ACHN (cell line): ENCODE measurements around the gene ITGA1.

Source experiments
- DNase-seq: peaks from one replicate; pipeline ENCODE4 v3.0.0-alpha.2; 2015
- in situ Hi-C: cut with HindIII; loops from 2 replicates; pipeline ENCODE4 v1.10.0; 2017; ENCODE audit warnings: low sequenced_read_pairs, low pct_ligation_motif_present, low pct_unique_long_range_greater_than_20kb

Gene ITGA1

DNA sequence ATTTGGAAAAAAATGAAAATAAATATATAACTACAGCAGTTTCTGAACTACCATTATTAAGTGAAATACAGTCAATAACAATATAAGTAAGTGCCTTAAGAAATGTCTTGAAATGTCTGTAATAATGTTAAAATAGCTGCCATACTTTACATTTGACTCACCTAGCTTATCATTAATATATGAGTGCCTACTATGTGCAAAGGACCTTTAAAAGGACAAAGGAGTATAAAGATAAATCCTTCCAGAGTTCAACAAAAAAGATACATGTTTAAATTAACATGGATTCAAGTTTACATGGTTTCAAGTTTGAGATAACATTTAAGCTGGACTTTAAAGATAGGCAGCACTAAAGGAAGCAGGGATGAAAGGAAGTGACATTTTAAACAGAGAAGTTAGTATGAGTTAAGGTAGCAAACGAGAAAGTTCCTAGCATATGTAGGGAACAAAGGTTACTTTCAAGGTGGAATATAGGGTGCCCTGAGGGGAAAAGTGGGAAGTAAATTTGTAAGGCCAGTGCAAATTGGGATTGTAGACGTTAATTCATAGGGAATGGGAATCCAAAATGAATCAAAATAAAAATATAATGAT lies 8.9 kb downstream of the ITGA1 start:
- DNase-seq: no peak
- in situ Hi-C loops: no loop called here

DNA sequence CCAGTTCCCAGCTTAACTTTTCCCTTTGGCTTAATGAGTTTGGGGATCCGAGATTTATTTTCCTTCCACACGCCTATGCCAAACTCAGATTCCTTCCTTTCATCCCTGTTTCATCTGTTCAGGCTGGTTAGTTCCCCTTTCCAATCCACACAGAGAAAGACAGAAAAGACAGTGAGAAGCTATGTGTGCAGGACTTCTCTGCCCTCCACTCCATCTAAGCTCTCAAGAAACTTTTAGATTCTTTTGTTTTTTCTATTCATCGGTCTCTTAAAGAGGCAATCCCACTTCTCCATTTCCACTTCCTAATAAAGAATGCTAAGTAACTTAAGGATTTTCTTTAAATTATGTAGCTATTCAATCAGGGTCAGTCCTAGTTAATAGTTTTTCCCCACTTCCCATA lies 11.2 kb downstream of the ITGA1 start:
- no peak for DNase-seq
- in situ Hi-C loops: no loop called here

GRCh38 chr5:52799358-52799982 lies 11.8 kb downstream of the ITGA1 start:
- in situ Hi-C loops: no loop called here
- peak; percentile 89 for DNase-seq

DNA sequence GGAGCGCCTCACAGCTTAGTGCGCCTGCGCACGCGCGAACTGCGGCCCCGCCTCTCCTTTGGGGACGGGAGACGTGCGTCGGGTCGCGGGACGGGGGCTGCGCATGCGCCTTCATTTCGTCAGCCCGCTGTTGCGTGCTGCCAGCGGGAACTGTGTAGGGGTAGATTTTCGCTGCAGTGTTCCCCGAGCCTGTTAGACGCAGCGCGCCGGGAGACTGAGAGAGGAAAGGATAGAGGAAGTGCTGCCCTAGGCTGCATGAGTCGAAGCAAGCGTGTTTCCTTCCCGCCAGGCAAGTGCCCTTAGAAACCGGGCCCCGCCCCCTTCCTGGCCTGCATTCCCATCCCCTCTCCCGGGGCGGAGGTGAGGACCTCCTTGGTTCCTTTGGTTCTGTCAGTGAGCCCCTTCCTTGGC lies 12.3 kb downstream of the ITGA1 start:
- in situ Hi-C loops: no loop called here
- peak; percentile 92 for DNase-seq

GRCh38 chr5:52800394-52801213 lies 12.9 kb downstream of the ITGA1 start:
- peak; percentile 82 for DNase-seq
- in situ Hi-C loops: no loop called here

DNA sequence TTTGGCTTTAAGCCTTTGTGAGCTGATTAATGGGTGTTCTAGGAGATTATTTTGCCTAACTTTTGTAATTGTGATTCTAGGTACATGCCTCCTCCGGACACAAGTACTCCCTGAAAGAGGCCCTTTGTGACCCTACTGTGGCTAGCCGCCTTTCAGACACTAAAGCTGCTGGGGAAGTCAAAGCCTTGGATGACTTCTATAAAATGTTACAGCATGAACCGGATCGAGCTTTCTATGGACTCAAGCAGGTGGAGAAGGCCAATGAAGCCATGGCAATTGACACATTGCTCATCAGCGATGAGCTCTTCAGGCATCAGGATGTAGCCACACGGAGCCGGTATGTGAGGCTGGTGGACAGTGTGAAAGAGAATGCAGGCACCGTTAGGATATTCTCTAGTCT lies 13.6 kb downstream of the ITGA1 start:
- in situ Hi-C loops: no loop called here
- peak; percentile 33 for DNase-seq

DNA sequence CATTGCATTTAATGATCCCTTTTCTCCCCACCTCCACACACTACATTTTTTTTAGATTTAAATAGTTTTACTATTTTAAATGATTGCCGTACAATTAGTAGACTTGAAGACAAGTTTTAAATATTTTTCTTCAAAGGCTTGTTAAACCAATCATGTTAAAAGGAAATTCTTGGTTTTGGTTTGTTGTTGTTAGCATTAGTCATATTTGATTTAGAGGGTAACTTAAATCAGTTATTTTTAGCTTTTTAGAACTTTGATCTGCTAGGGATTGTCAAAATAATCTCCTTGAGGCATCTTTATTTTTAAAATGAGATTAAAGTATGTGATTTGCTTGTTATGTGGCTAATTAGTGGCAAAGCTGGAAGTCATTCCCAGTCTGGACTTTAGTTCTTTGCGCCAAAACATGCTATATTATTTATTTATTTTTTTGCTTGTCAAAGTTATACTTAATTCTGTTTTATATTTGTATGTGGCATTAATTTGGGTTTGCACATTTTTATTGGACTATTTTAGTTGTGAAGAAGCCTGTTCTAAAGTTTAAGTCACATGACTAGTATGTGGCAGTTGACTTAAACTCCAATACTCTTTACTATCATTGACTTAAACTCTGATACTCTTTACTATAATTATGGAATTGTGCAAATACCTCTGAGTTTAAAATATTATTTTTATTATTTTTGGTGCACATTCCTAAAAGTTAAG lies 14.7 kb downstream of the ITGA1 start:
- in situ Hi-C loops: no loop called here
- DNase-seq: no peak

DNA sequence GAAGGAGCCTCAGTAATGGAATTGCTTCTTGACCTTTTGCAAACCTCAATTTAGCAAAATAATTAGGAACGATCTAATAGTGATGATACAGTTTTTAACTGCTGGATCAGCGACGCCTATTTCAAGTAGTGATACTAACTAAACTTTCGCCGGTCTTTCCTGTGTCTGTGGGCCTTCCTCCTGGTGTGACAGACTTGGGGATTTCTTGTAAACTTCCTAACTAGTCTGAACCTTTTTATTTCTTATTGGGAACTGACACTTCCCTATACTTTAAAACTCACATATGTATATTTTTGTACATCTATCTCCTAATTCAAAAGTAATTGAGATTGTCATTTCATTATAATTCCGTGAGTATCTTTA lies 15.2 kb downstream of the ITGA1 start:
- in situ Hi-C loops: no loop called here
- no peak for DNase-seq

GRCh38 chr5:52804387-52804791 lies 16.7 kb downstream of the ITGA1 start:
- in situ Hi-C loops: no loop called here
- DNase-seq: no peak

DNA sequence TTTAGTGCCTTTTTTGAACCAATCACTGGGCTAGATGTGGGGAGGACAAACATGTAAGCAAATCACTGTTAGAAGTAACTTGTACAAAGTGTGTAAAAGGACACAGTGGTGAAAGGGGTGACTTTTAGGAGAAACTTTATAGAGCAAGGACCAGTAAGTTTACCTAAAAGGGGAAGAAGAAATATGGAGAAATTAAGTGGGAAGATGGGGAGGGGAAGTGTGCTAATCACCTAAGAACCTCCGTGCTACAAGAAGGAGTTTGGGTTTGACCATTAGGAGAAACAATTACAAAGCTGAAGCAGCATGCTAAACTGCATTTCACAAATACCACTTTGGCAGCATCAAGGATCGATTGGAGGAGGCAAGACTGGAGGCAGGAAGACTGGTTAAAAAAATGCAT lies 17.3 kb downstream of the ITGA1 start:
- DNase-seq: no peak
- in situ Hi-C loops: no loop called here

- in situ Hi-C loops: no loop called here
- DNase-seq: no peak
Measured at GRCh38 chr5:52805615-52806014, 17.9 kb downstream of the ITGA1 start.

DNA sequence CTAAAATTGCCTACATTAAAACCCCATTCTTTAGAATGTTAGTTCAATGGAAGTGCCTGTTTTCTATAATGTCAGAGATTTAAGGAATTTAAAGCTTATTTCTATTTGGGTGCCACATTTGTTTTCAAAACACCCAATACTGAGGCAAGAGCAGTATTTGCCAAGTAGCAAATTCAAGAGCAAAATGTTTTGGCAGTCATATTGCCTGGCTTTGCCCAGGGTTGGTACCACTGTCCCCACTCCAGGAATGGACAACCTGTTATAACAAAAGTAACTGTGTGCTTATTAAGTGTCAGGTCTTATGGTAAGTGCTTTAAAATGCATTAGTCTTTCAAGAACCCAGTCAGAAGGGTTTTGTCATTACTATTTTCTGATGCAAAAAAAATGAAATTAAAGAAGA lies 19.3 kb downstream of the ITGA1 start:
- DNase-seq: no peak
- in situ Hi-C loops: no loop called here

GRCh38 chr5:52807723-52808122 lies 20.0 kb downstream of the ITGA1 start:
- in situ Hi-C loops: no loop called here
- DNase-seq: no peak

DNA sequence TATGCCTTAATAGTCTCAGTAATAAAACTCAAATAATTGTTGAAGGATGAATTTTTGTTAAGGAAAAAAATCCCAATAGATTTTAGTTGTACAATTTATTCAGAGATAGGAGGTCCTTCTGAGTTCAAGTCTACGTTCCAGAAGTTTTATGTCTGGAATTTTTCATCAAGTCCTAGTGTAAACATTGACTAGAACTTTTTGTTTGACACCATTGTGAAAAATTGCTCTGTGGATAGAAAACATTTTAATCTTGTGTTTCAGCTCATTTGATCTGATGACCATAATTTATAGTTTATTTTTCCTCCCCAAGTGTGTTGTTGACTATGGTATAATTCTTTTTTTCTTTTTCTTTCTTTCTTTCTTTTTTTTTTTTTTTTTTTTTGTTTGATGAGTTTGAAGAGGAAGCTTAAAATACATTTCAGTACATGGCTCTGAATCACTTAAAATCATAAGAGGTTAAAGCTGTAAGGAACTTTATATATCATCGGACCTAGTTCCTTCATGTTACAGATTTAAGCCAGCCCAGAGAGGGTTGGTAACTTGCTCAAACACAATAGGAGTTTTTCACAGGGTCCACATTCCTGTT lies 20.7 kb downstream of the ITGA1 start:
- DNase-seq: no peak
- in situ Hi-C loops: no loop called here

GRCh38 chr5:52809884-52810283 lies 22.2 kb downstream of the ITGA1 start:
- in situ Hi-C loops: no loop called here
- no peak for DNase-seq

DNA sequence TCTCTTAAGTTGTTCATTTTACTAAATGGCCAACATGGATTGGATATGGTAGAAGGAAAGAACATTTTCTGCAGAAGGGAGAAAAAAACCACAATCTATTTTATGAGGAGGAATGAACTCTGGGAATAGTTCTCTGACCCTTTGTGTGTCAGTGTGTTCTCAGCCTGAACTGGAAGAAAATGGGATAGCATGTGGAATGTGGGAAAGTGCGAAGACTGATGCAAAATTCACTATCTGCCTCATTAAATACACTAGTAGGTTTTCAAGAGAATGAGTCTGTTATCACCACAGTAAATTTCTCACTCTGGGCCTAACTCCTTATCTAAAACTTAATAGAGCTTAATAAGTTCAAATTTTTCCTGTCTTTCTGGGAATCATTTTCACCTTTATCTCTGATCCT lies 22.7 kb downstream of the ITGA1 start:
- DNase-seq: no peak
- in situ Hi-C loops: no loop called here

DNA sequence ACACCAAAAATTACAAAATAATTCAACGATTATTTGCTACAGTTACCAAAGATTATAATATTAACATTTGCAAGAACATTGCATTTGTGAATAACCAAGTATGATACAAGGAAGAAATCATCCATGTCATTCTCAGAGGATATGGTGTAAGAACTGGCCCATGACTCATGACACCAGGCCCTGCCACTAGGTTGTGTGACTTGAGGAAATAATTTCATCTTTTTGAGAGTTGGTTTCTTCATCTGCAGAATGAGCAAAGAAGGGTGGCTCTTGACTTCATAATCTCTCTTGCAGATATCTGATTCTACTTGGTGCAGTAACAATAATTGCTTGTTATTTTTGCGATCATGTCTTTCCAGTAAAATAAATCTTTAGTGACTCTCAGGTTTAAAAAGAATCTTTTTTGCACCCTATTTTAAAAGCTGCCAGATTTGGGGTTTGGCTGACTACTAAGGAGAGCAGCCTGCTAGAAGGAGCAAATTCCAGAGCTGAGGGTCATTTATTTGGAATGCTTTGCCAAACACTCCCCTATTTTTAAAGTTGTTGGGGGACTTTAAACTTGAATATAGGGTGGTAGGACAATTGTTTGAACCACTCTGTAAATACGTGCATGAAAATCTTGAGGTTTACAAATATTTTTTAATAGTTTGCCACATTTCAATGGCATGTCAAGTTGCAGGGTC lies 23.5 kb downstream of the ITGA1 start:
- DNase-seq: no peak
- in situ Hi-C loops: no loop called here

DNA sequence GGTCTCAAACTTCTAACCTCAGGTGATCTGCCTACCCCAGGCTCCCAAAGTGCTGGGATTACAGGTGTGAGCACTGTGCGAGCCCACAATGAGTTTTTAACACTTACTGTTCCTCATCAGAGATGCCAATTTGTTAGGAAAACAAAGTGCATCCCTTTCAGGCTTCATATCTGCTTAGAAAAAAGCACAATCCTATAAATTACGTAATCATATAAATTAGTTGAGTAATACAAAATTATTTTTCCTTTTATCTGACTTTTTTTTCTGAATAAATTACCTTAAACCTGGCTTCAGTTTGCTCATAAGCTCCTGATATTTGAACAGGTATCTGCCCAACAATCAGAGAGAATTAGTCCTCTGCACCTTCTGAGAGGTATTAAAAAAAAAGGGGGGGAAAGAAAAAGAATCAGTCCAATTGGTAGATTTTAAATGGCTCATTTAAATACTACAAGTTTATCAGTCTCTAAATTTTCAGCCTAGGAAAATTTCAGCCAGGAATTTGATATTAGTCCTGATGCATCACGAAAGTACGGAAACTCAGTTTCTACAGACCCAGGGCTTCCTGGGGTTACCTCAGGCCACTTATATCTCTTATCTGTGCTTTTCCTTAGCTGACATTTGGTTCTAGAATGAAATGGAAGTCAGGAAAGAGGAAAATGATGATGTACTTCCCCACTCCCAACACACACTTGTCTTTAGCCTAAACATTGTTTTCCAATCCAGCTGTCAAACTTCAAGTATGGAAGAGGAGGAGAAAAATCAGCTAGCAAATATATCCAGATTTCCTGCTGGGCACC lies 26.8 kb downstream of the ITGA1 start:
- in situ Hi-C loops: no loop called here
- no peak for DNase-seq
